Measurements from ENCODE around the gene SLC4A1.

DNA sequence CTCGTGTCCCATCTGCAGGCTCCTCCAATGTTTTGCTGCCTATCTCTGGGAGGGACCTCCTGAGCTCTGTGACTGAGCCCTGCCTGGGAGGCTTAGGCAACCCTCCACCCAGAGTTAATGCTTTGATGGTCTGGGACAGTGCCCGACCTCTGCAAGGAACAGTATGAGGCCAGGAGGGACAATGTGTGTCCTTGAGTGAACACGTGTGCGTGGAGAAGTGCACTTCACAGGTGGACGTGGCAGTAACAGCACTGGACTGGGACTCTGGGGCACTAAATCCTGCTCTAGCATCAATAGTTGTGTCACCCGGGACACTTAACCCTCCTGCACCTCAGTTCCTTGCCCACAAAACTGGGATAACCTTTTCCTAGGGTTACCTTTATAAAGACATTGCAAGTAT lies 53.0 kb downstream of the SLC4A1 start:
- TF ChIP-seq, protein P1, sequence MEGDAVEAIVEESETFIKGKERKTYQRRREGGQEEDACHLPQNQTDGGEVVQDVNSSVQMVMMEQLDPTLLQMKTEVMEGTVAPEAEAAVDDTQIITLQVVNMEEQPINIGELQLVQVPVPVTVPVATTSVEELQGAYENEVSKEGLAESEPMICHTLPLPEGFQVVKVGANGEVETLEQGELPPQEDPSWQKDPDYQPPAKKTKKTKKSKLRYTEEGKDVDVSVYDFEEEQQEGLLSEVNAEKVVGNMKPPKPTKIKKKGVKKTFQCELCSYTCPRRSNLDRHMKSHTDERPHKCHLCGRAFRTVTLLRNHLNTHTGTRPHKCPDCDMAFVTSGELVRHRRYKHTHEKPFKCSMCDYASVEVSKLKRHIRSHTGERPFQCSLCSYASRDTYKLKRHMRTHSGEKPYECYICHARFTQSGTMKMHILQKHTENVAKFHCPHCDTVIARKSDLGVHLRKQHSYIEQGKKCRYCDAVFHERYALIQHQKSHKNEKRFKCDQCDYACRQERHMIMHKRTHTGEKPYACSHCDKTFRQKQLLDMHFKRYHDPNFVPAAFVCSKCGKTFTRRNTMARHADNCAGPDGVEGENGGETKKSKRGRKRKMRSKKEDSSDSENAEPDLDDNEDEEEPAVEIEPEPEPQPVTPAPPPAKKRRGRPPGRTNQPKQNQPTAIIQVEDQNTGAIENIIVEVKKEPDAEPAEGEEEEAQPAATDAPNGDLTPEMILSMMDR (IDR thresholded peaks at IDR 0.05 in 4 of 5, conservative IDR thresholded peaks at IDR 0.05 in 1 of 5) = no peak
- no peak for TF ChIP-seq POLR2A (IDR thresholded peaks at IDR 0.05)
